AG04450 (cell line): ENCODE measurements around the gene PDZRN3. TPM values are rescaled to one million over a fixed set of nuclear protein-coding genes. Genes with fewer than 3 reads are reported as not detected.

Experiments
- CTCF ChIA-PET: fragments of 300-600, 350-600 bp; formaldehyde crosslinking; extraction: SDS; loops from one replicate; lab custom pipeline; 2022; ENCODE audit warnings: antibody characterized with exemption, inconsistent platforms; lab: Charles Lee
- POLR2A ChIA-PET: fragments of 350-600 bp; formaldehyde crosslinking; extraction: SDS; loops from one replicate; lab custom pipeline; 2021; ENCODE audit warnings: antibody characterized with exemption, inconsistent platforms; lab: Yijun Ruan, JAX
- DNase-seq: peaks from one replicate; pipeline ENCODE4 v3.0.0-alpha.2; 2011; ENCODE audit warnings: low read depth, low spot score
- H3K27ac ChIP-seq: one replicate; pipeline ENCODE4 v1.5.1; 2012; ENCODE audit warnings: low read depth, low read length, control low read depth
- H3K27me3 ChIP-seq: one replicate; pipeline ENCODE4 v1.6.0; 2012; ENCODE audit warnings: low read length; ENCODE audit not compliant: control insufficient read depth, insufficient read depth
- H3K4me3 ChIP-seq: 2 replicates; pipeline ENCODE4 v1.5.1; 2011; ENCODE audit warnings: mild to moderate bottlenecking, low read depth, low read length, control low read depth
- H3K9me3 ChIP-seq: 2 replicates; pipeline ENCODE4 v1.5.1; 2012; ENCODE audit warnings: low read length; ENCODE audit not compliant: control insufficient read depth, insufficient read depth
- polyA plus RNA-seq: library from polyadenylated mRNA; depleted of rRNA; stranded (reverse); fragments of >200 nt; gene quantifications from 2 replicates; pipeline ENCODE4 v1.2.3, GENCODE V29; 2011
- TF ChIP-seq, protein P1 (sequence below): IDR thresholded peaks from 2 replicates; pipeline ENCODE4 v1.5.1; 2011; ENCODE audit warnings: low read depth, low read length, control low read depth, inconsistent platforms

The PDZRN3 gene
- polyA plus RNA-seq, 1 experiment: 14.7 TPM

DNA sequence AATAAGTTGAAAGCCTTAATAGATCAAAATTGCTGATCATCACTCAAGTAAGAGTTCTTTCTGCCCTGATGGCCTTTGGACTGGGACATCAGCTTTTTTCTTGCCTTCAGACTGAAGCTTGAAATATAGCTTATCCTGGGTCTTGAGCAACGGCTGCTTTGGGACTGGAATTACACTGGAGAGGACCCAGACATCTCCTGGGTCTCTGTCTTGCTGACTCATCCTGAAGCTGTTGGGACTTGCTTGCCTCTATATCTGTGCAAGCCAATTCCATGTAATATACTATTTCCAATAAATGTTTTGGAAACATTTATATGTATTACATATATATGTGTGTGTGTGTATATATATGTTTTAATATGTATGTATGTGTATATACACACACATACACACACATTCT lies 260.2 kb downstream of the PDZRN3 start:
- H3K9me3 ChIP-seq: no peaks in the 10 kb centered on the region
- DNase-seq: no peak
- H3K4me3 ChIP-seq: no peak overlapping the region
- H3K27me3 ChIP-seq: no peaks in the 10 kb centered on the region
- TF ChIP-seq, protein P1, sequence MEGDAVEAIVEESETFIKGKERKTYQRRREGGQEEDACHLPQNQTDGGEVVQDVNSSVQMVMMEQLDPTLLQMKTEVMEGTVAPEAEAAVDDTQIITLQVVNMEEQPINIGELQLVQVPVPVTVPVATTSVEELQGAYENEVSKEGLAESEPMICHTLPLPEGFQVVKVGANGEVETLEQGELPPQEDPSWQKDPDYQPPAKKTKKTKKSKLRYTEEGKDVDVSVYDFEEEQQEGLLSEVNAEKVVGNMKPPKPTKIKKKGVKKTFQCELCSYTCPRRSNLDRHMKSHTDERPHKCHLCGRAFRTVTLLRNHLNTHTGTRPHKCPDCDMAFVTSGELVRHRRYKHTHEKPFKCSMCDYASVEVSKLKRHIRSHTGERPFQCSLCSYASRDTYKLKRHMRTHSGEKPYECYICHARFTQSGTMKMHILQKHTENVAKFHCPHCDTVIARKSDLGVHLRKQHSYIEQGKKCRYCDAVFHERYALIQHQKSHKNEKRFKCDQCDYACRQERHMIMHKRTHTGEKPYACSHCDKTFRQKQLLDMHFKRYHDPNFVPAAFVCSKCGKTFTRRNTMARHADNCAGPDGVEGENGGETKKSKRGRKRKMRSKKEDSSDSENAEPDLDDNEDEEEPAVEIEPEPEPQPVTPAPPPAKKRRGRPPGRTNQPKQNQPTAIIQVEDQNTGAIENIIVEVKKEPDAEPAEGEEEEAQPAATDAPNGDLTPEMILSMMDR: no peak
- ChIA-PET POLR2A (no interaction called here), CTCF (no interaction called here)
- H3K27ac ChIP-seq: no peak overlapping the region

DNA sequence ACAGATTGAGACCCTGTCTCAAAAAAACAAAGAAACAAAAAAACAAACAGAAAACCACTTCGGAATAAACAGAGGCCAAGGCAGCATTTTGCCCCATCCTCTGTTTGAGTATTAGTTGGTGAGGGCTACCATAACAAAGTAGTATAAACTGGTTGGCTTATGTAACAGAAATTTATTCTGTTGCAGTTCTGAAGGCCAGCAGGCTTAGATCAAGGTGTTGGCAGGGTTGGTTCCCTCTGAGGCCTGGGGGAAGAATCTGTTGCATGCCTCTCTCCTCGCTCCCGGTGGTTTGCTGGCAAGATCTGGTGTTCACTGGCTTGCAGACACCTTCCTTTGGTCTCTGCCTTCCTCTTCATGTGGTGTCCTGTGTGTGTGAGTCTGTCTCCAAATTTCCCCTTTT lies 261.6 kb downstream of the PDZRN3 start:
- Histone ChIP-seq H3K9me3 (no peaks in the 10 kb centered on the region), H3K4me3 (no peak overlapping the region), H3K27me3 (no peaks in the 10 kb centered on the region), H3K27ac (no peak overlapping the region)
- no peak for DNase-seq
- ChIA-PET POLR2A (no interaction called here), CTCF (no interaction called here)
- TF ChIP-seq, protein P1: no peak

DNA sequence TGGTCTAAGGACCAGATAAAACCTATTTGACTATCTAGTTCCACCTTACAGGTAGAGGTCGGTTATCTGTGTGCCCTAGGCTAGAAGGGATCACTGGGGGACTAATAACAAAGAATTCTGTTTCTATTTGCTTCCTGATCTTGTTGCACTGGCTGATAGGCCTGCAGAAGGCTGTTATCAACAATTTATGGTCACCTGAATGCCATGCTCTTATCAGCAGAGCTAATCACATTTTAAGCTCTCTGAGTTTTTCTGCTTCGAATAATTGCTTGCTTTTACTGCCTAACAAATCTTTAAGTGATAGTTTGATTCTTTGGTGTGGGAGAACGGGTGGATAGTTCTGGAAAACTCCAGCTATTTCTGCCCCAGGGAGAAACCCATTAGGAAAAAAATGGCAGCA lies 263.1 kb downstream of the PDZRN3 start:
- POLR2A ChIA-PET: no interaction called here
- no peak overlapping the region for H3K27ac ChIP-seq
- no peaks in the 10 kb centered on the region for H3K27me3 ChIP-seq
- CTCF ChIA-PET: no interaction called here
- no peak overlapping the region for H3K4me3 ChIP-seq
- DNase-seq: no peak
- no peaks in the 10 kb centered on the region for H3K9me3 ChIP-seq
- TF ChIP-seq, protein P1: no peak

DNA sequence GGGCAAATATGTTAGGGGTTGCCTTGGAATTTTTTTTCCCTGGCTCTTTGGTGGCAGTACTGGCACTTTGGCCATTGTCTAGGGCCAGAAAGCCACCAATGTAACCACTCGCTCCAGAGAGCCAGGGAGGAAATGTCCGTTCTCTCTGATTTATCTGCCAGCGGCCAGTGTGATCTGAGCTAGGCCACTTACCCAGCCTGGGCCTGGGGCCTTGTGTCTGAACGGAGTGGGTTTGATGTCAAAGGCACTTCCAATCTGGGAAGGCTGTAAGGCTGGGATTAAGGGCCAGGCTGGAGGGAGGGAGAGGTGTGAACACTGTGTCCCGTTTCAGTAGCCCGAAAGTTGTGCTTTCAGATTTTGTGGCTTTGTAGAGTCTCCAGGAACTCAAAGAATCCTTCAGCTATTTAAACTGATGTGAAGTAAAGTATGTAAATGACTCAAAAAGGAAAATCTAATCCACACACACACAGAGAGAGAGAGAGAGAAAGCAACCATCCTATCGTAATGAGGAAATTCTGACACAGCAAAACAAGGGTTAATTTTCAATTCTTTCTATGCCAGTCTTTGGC lies 271.0 kb downstream of the PDZRN3 start:
- ChIA-PET CTCF (no interaction called here), POLR2A (no interaction called here)
- no peak overlapping the region for H3K27ac ChIP-seq
- no peak overlapping the region for H3K4me3 ChIP-seq
- H3K27me3 ChIP-seq: peaks cover 4% of the 10 kb centered on the region
- no peak for DNase-seq
- H3K9me3 ChIP-seq: no peaks in the 10 kb centered on the region
- TF ChIP-seq, protein P1: no peak

DNA sequence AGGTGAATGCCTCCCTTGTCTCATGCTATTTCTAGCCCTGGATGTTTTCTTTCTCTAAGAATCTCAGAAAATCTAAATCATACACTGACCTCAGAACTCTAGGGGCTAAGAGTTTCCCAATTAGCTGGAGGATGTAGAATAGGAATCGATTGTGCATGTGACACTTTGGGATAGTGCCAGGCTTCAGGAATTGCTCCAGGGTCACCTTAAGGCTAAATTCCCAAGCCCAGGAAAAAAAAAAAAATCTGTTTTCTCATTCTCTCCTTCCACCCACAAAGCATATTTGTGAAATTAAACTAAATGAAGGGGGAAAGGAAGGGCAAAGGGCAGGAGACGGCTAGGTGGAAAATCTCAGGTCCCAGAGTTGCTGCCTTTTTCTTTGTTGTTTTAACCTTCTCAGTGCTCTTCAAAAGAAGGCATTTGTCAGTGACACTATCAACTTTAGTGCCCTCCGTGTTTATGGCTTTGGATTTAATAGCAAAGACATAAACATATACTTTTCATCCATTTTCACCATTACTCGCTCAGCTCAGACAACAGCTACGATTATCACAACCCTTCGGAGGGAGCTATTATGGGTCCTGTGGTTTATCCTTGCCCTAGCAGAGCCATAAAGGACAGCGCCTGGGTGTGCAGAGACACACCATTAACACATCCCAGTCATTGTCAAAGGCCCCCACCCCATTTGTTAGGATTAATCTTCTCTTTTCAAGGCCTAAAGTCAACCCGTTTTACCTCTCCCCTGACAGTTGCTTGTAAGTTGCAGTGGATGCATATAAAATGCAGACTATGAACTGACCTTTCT lies 271.7 kb downstream of the PDZRN3 start:
- Histone ChIP-seq H3K27ac (no peak overlapping the region), H3K27me3 (peaks cover 4% of the 10 kb centered on the region), H3K9me3 (no peaks in the 10 kb centered on the region), H3K4me3 (no peak overlapping the region)
- CTCF ChIA-PET: no interaction called here
- TF ChIP-seq, protein P1: no peak
- DNase-seq: no peak
- POLR2A ChIA-PET: interaction anchor here (0.7 kb wide), 1 partner anchor 88 kb away, joined by 5 read pairs; no protein-coding TSS in a partner anchor
